ENCODE data around the gene SLC39A11. TPM values are rescaled to one million over a fixed set of nuclear protein-coding genes. Genes with fewer than 3 reads are reported as not detected.

Gene SLC39A11
- total RNA-seq, 1 experiment from 2014 or later = 15.8 TPM

- intact Hi-C loops (cut with micrococcal nuclease) = no loop called here
- Mint-ChIP-seq H3K4me3 (ENCODE audit: unreplicated experiment) (no peak overlapping the region), H3K27me3 (ENCODE audit: insufficient read depth, unreplicated experiment) (peaks cover 12% of the 10 kb centered on the region), H3K9me3 (ENCODE audit: unreplicated experiment) (no peaks in the 10 kb centered on the region), H3K4me1 (ENCODE audit: insufficient read depth, unreplicated experiment) (no peaks in the 10 kb centered on the region), H3K36me3 (ENCODE audit: insufficient read depth, unreplicated experiment) (peaks cover 7% of the 10 kb centered on the region), H3K27ac (ENCODE audit: low read depth, unreplicated experiment) (no peak overlapping the region)
- no TSS peak for BruUV-seq (replicated peaks)
- POLR2A ChIA-PET = no interaction called here
- DNase-seq (ENCODE audit: unreplicated experiment) = no peak
- CTCF ChIA-PET = interaction anchor here (1.0 kb wide), 1 partner anchor 126 kb away, joined by 4 read pairs; no protein-coding TSS in a partner anchor
- no peak for TF ChIP-seq CTCF (IDR thresholded peaks at IDR 0.05; ENCODE audit: unreplicated experiment)
Measured at GRCh38 chr17:73112246-73112645, 19.8 kb upstream of the SLC39A11 start.

- no peak for DNase-seq (ENCODE audit: unreplicated experiment)
- no peak overlapping the region for H3K4me3 Mint-ChIP-seq (ENCODE audit: unreplicated experiment)
- H3K27me3 Mint-ChIP-seq (ENCODE audit: insufficient read depth, unreplicated experiment) = peaks cover 12% of the 10 kb centered on the region
- H3K9me3 Mint-ChIP-seq (ENCODE audit: unreplicated experiment) = no peaks in the 10 kb centered on the region
- H3K27ac Mint-ChIP-seq (ENCODE audit: low read depth, unreplicated experiment) = no peak overlapping the region
- no TSS peak for BruUV-seq (replicated peaks)
- no peaks in the 10 kb centered on the region for H3K4me1 Mint-ChIP-seq (ENCODE audit: insufficient read depth, unreplicated experiment)
- H3K36me3 Mint-ChIP-seq (ENCODE audit: insufficient read depth, unreplicated experiment) = peaks cover 7% of the 10 kb centered on the region
- ChIA-PET CTCF (no interaction called here), POLR2A (no interaction called here)
- no peak for TF ChIP-seq CTCF (IDR thresholded peaks at IDR 0.05; ENCODE audit: unreplicated experiment)
- intact Hi-C loops (cut with micrococcal nuclease) = no loop called here
Measured at GRCh38 chr17:73111386-73111785, 18.9 kb upstream of the SLC39A11 start.

- Mint-ChIP-seq H3K36me3 (ENCODE audit: insufficient read depth, unreplicated experiment) (no peaks in the 10 kb centered on the region), H3K27me3 (ENCODE audit: insufficient read depth, unreplicated experiment) (no peaks in the 10 kb centered on the region), H3K4me1 (ENCODE audit: insufficient read depth, unreplicated experiment) (no peaks in the 10 kb centered on the region), H3K9me3 (ENCODE audit: unreplicated experiment) (no peaks in the 10 kb centered on the region), H3K4me3 (ENCODE audit: unreplicated experiment) (no peak overlapping the region), H3K27ac (ENCODE audit: low read depth, unreplicated experiment) (no peak overlapping the region)
- CTCF ChIA-PET = no interaction called here
- no peak for TF ChIP-seq CTCF (IDR thresholded peaks at IDR 0.05; ENCODE audit: unreplicated experiment)
- no TSS peak for BruUV-seq (replicated peaks)
- POLR2A ChIA-PET = no interaction called here
- DNase-seq (ENCODE audit: unreplicated experiment) = no peak
- intact Hi-C loops (cut with micrococcal nuclease) = no loop called here
Measured at GRCh38 chr17:73107191-73107590, 14.7 kb upstream of the SLC39A11 start.

GRCh38 chr17:73105431-73105830 is 12.9 kb upstream of the SLC39A11 start:
- Mint-ChIP-seq H3K36me3 (ENCODE audit: insufficient read depth, unreplicated experiment) (no peaks in the 10 kb centered on the region), H3K4me1 (ENCODE audit: insufficient read depth, unreplicated experiment) (no peaks in the 10 kb centered on the region), H3K4me3 (ENCODE audit: unreplicated experiment) (no peak overlapping the region), H3K9me3 (ENCODE audit: unreplicated experiment) (no peaks in the 10 kb centered on the region), H3K27me3 (ENCODE audit: insufficient read depth, unreplicated experiment) (peaks cover 5% of the 10 kb centered on the region), H3K27ac (ENCODE audit: low read depth, unreplicated experiment) (no peak overlapping the region)
- TF ChIP-seq CTCF (IDR thresholded peaks at IDR 0.05; ENCODE audit: unreplicated experiment) = no peak
- no TSS peak for BruUV-seq (replicated peaks)
- intact Hi-C loops (cut with micrococcal nuclease) = no loop called here
- DNase-seq (ENCODE audit: unreplicated experiment) = no peak
- POLR2A ChIA-PET = no interaction called here
- CTCF ChIA-PET = no interaction called here
